Kidney glomerular epithelial cell (primary cell): ENCODE data around the gene ANKS1B.
A peak's percentile ranks its signal among the peaks of the same experiment; 100 is the strongest.
"Not testable (repeated sequence)": the region's sequence is repeated elsewhere in the genome, so short reads cannot be mapped to it uniquely, and the experiment has no call there.

Source experiments
- DNase-seq: peaks from one replicate; lab custom pipeline; 2025; lab: John Stamatoyannopoulos, UW

Gene ANKS1B

GRCh38 chr12:99054601-99055128 lies 930.1 kb downstream of the ANKS1B start:
- no peak for DNase-seq

GRCh38 chr12:99053616-99054362 lies 930.9 kb downstream of the ANKS1B start:
- no peak for DNase-seq

- DNase-seq = no peak
These were observed 935.0 kb downstream of the ANKS1B start for GRCh38 chr12:99049774-99050173.

- DNase-seq = no peak
These were observed 939.6 kb downstream of the ANKS1B start for GRCh38 chr12:99045158-99045557.

GRCh38 chr12:99043319-99043914 lies 941.3 kb downstream of the ANKS1B start:
- peak; percentile 60 for DNase-seq

GRCh38 chr12:99042226-99042625 lies 942.5 kb downstream of the ANKS1B start:
- DNase-seq = no peak

- DNase-seq = no peak
These were observed 945.2 kb downstream of the ANKS1B start for GRCh38 chr12:99039367-99040120.

- DNase-seq = no peak
These were observed 948.2 kb downstream of the ANKS1B start for GRCh38 chr12:99036566-99036965.

- DNase-seq = no peak
These were observed 948.9 kb downstream of the ANKS1B start for GRCh38 chr12:99035803-99036202.

GRCh38 chr12:99034201-99034600 lies 950.5 kb downstream of the ANKS1B start:
- DNase-seq = not testable (repeated sequence)

GRCh38 chr12:99029511-99030271 lies 955.0 kb downstream of the ANKS1B start:
- DNase-seq = no peak

GRCh38 chr12:99027461-99027860 lies 957.3 kb downstream of the ANKS1B start:
- no peak for DNase-seq

- no peak for DNase-seq
These were observed 957.7 kb downstream of the ANKS1B start for GRCh38 chr12:99027055-99027393.

GRCh38 chr12:99026332-99027054 lies 958.2 kb downstream of the ANKS1B start:
- DNase-seq = no peak

GRCh38 chr12:99024870-99025269 lies 959.9 kb downstream of the ANKS1B start:
- DNase-seq = no peak

- DNase-seq = no peak
These were observed 960.5 kb downstream of the ANKS1B start for GRCh38 chr12:99024191-99024590.

GRCh38 chr12:99020871-99021270 lies 963.9 kb downstream of the ANKS1B start:
- DNase-seq = no peak

GRCh38 chr12:99019798-99020197 lies 964.9 kb downstream of the ANKS1B start:
- DNase-seq = no peak

GRCh38 chr12:99017971-99018370 lies 966.8 kb downstream of the ANKS1B start:
- no peak for DNase-seq

- DNase-seq = no peak
These were observed 975.0 kb downstream of the ANKS1B start for GRCh38 chr12:99009654-99010296.

GRCh38 chr12:99005601-99006000 lies 979.1 kb downstream of the ANKS1B start:
- no peak for DNase-seq
